ENCODE measurements around the gene GATA6.

Gene GATA6

GRCh38 chr18:22169011-22169888 is at the start of gene GATA6:
Gene GATA6 (plus strand): TSS chr18:22169589. CDS start chr18:22171145, 1,556 bp downstream.
- DNase-seq = peak in 1 of 2 donors; percentile 18

- no peak for DNase-seq
Observed at GRCh38 chr18:22124970-22125369, 44.4 kb upstream of the GATA6 start.

GRCh38 chr18:22128954-22129353 is 40.4 kb upstream of the GATA6 start:
- DNase-seq = no peak

- DNase-seq = no peak
Observed at GRCh38 chr18:22129778-22130177, 39.6 kb upstream of the GATA6 start.

- DNase-seq = no peak
Observed at GRCh38 chr18:22132258-22132657, 37.1 kb upstream of the GATA6 start.

GRCh38 chr18:22132763-22133162 is 36.6 kb upstream of the GATA6 start:
- DNase-seq = no peak

GRCh38 chr18:22136395-22136794 is 33.0 kb upstream of the GATA6 start:
- no peak for DNase-seq

- no peak for DNase-seq
Observed at GRCh38 chr18:22141211-22141610, 28.2 kb upstream of the GATA6 start.

- no peak for DNase-seq
Observed at GRCh38 chr18:22143347-22144340, 25.7 kb upstream of the GATA6 start.

- no peak for DNase-seq
Observed at GRCh38 chr18:22145160-22145559, 24.2 kb upstream of the GATA6 start.

GRCh38 chr18:22149710-22150109 is 19.7 kb upstream of the GATA6 start:
- no peak for DNase-seq

GRCh38 chr18:22152093-22152492 is 17.3 kb upstream of the GATA6 start:
- DNase-seq = no peak

- no peak for DNase-seq
Observed at GRCh38 chr18:22153428-22153827, 16.0 kb upstream of the GATA6 start.

GRCh38 chr18:22155584-22155983 is 13.8 kb upstream of the GATA6 start:
- no peak for DNase-seq

GRCh38 chr18:22159014-22159413 is 10.4 kb upstream of the GATA6 start:
- no peak for DNase-seq

GRCh38 chr18:22161090-22161489 is 8.3 kb upstream of the GATA6 start:
- DNase-seq = no peak

GRCh38 chr18:22163416-22164161 is 5.8 kb upstream of the GATA6 start:
- no peak for DNase-seq

- no peak for DNase-seq
Observed at GRCh38 chr18:22164337-22165048, 4.9 kb upstream of the GATA6 start.

GRCh38 chr18:22165049-22165602 is 4.3 kb upstream of the GATA6 start:
- DNase-seq = no peak

GRCh38 chr18:22165603-22166068 is 3.8 kb upstream of the GATA6 start:
- no peak for DNase-seq

GRCh38 chr18:22166069-22166950 is 3.1 kb upstream of the GATA6 start:
- no peak for DNase-seq

Measured in inflammatory macrophage treated with lipopolysaccharide for 1 hour (primary cell).